ENCODE results near the gene CDC45. TPM values are rescaled to one million over a fixed set of nuclear protein-coding genes. Genes with fewer than 3 reads are reported as not detected.

The CDC45 gene
- total RNA-seq, 2 donors from 2014 or later, result 64.2 to 99.9 TPM

DNA sequence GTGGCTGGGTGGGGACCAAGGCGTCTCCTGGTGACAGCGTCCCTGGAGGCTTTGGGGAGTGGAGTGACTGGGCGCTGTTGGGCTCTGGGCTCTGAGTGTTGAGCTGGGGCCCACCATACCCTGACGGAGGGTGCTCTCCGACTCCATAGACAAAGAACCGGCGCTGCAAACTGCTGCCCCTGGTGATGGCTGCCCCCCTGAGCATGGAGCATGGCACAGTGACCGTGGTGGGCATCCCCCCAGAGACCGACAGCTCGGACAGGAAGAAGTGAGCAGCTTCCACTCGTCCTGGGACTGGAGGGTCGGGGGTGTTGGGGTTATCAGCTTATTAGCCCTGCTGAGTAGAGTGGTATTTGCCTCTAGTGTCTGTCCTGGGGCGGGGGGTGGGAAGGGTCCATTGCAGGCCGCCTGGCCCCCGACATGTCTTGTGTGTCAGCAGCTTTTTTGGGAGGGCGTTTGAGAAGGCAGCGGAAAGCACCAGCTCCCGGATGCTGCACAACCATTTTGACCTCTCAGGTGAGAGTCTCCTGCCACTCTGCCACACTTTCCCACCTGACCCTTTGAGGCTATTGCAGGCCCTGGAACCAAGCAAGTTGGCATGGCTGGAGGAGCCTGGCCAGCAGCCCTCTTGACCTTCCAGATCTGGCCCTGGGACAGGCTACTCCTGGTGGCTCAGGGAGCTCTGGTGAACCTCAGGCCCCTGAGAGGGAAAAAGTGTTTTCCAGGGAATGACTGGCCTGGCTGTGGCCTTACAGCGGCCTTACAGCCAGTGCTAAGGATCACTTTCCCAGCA lies 36.9 kb downstream of the CDC45 start:
- no peak overlapping the region for H3K27ac Mint-ChIP-seq
- ATAC-seq (replicated peaks), result no peak
- H3K27me3 Mint-ChIP-seq, result no peaks in the 10 kb centered on the region
- H3K9me3 Mint-ChIP-seq, result no peaks in the 10 kb centered on the region
- peaks cover 44% of the 10 kb centered on the region for H3K36me3 Mint-ChIP-seq (ENCODE audit: low read depth)
- H3K4me1 Mint-ChIP-seq, result no peaks in the 10 kb centered on the region
- H3K4me3 Mint-ChIP-seq, result no peak overlapping the region

GRCh38 chr22:19517171-19517500 lies 37.4 kb downstream of the CDC45 start:
- ATAC-seq (replicated peaks), result no peak
- no peaks in the 10 kb centered on the region for H3K9me3 Mint-ChIP-seq
- H3K27ac Mint-ChIP-seq, result no peak overlapping the region
- no peaks in the 10 kb centered on the region for H3K27me3 Mint-ChIP-seq
- no peaks in the 10 kb centered on the region for H3K4me1 Mint-ChIP-seq
- no peak overlapping the region for H3K4me3 Mint-ChIP-seq
- peaks cover 39% of the 10 kb centered on the region for H3K36me3 Mint-ChIP-seq (ENCODE audit: low read depth)

DNA sequence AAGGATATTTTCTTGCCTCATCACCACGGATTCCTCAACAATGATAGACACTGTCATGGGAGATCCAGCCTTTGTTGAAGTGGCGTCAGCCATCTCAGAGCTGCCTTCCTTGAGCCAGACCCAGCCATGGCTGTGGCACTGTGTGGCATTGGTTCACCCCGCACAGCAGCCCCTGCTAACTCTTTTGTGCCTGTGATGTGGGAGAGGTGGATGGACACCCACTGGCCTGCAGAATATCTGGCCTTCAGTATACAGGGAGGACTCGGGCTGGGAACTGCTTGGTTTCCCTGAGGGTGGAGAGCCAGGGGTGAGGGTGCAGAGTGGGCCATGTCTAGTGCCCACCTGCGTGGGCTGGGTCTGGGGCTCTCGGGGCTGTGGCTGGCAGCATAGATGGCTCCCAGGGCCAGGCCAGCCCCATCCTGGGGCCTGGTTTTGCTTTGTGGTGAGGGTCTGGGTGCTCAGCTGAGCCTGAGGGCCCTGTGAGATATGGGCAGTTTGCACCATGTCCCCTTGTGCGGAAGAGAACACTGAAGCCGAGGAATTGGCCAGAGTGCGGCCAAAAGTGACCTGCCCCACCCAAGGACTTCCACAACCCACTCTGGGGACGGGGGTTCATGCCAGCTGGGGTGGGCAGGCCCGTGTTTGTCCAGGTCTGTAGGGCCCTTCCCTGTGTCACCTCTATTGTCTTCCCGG lies 38.3 kb downstream of the CDC45 start:
- H3K27ac Mint-ChIP-seq, result no peak overlapping the region
- H3K4me3 Mint-ChIP-seq, result no peak overlapping the region
- H3K4me1 Mint-ChIP-seq, result no peaks in the 10 kb centered on the region
- H3K36me3 Mint-ChIP-seq (ENCODE audit: low read depth), result peaks cover 30% of the 10 kb centered on the region
- no peaks in the 10 kb centered on the region for H3K9me3 Mint-ChIP-seq
- no peaks in the 10 kb centered on the region for H3K27me3 Mint-ChIP-seq
- ATAC-seq (replicated peaks), result no peak

DNA sequence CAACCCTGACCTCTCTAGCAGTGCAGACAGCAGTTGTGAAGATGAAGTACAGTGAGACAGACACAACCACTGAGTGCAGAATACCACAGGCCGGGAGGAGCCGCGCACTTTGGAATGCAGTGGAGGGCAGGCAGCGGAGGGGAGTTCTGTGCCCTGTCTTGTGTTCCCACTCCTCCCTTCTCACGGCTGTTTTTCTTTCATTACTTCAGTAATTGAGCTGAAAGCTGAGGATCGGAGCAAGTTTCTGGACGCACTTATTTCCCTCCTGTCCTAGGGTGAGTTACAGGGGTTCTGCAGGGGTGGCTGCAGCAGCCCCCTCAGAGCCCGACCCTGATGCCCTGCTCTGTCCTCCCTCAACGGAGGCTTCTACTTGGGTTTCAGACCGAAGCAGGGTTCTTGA lies 38.9 kb downstream of the CDC45 start:
- ATAC-seq (replicated peaks), result no peak
- no peak overlapping the region for H3K27ac Mint-ChIP-seq
- no peaks in the 10 kb centered on the region for H3K9me3 Mint-ChIP-seq
- H3K4me1 Mint-ChIP-seq, result no peaks in the 10 kb centered on the region
- H3K4me3 Mint-ChIP-seq, result no peak overlapping the region
- H3K27me3 Mint-ChIP-seq, result no peaks in the 10 kb centered on the region
- peaks cover 24% of the 10 kb centered on the region for H3K36me3 Mint-ChIP-seq (ENCODE audit: low read depth)

DNA sequence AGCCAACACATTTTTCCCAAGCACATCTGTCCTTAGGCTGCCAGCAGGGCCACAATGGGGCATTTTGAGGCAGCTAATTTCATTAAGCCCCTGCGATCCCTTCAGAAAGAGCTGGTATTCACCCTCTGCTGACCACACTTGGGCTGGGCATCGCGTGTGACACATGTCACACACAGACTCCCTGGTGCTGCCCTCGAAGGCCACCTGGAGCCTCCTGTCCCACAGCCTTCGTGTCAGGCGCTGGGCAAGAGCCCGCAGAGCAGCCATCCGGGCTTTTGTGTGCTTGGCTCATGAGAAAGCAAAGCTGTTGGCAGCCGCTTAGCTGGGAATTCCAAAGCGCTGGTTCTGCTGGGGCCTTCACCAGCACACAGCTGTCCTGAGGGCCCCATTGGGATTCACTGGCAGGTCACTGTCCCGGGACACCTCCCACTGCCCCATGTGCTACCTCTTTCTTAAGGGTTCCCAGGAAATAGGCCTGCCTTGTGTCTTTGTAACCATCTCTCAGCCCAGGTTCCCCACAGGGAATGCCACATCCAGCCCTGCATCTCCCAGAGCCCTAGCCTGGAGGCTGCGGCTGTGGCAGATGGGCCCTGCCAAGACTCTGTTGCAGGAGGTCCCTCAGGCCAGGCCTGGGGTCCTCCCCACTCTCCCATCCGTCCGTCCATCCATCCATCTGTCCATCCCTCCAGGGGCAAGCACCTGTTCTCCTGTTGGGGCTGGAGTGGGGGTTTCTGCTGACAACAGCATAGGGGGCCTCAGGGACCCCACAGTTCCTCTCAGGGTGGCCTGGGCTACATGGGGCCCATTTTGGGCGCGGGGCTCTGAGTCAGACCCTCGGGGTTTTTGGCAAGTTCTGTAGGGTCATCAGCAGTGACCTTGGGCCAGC lies 39.6 kb downstream of the CDC45 start:
- Mint-ChIP-seq H3K9me3 (no peaks in the 10 kb centered on the region), H3K4me1 (no peaks in the 10 kb centered on the region), H3K27me3 (no peaks in the 10 kb centered on the region), H3K27ac (no peak overlapping the region), H3K4me3 (no peak overlapping the region), H3K36me3 (ENCODE audit: low read depth) (peaks cover 17% of the 10 kb centered on the region)
- no peak for ATAC-seq (replicated peaks)

DNA sequence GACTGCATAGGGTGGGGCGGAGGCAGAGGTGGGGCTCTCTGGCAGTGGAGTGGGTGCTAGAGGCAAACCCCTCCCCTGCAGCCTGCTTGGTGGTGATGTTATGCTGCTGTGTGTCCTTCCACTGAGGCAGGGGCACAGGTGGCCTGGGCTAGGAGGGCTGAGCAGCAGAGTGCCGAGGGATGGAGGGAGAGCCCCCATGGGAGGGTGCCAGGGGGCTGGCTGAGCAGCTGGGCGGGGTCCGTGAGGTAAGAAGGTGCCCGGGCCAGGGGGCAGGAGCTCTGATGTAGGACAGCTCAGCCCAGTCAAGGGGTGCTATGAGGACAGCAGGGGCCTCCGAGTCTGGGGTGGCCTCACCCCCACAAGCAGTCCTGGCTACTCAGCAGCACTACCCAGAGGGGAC lies 40.3 kb downstream of the CDC45 start:
- Mint-ChIP-seq H3K9me3 (no peaks in the 10 kb centered on the region), H3K27me3 (peaks cover 4% of the 10 kb centered on the region), H3K4me1 (no peaks in the 10 kb centered on the region), H3K4me3 (no peak overlapping the region), H3K36me3 (ENCODE audit: low read depth) (peaks cover 15% of the 10 kb centered on the region), H3K27ac (no peak overlapping the region)
- no peak for ATAC-seq (replicated peaks)

DNA sequence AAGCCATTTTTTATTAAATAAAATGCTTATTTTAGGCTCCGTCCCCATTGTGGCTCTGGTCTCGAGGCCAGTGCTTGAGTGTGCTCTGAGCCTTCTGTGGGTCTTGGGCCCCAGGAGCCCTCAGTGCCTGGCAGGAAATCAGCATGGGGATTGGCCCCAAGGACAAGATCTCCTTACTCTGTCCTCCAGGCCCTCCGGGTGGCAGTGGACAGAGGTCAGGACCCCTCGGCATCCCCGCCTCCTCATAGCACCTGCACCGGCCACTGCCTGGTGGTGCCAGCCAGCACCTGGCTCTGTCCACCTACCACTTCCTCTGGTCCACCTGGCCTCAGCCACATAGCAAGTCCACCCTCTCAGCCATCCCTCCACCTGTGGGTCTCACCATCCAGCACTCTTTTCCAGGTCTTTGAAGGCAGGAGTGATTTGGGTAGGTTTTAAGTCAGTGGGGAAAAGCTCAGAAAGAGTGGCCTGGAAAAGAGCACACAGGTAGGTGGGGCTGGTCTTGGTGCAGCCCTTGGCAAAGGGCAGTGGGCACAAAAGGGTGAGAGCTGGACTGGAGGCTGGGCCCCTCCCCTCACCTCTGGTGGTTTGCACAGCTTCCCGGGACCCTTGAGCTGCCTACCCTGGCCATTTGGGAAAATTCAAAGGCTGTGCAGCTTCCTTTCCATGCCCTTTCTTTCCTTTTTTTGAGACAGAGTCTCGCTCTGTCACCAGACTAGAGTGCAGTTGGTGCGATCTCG lies 41.0 kb downstream of the CDC45 start:
- no peak overlapping the region for H3K4me3 Mint-ChIP-seq
- H3K36me3 Mint-ChIP-seq (ENCODE audit: low read depth), result peaks cover 7% of the 10 kb centered on the region
- no peaks in the 10 kb centered on the region for H3K4me1 Mint-ChIP-seq
- ATAC-seq (replicated peaks), result no peak
- H3K27ac Mint-ChIP-seq, result no peak overlapping the region
- no peaks in the 10 kb centered on the region for H3K9me3 Mint-ChIP-seq
- peaks cover 7% of the 10 kb centered on the region for H3K27me3 Mint-ChIP-seq

- Mint-ChIP-seq H3K4me3 (peak overlapping the region; percentile 45), H3K4me1 (no peaks in the 10 kb centered on the region), H3K27me3 (peaks cover 17% of the 10 kb centered on the region), H3K9me3 (no peaks in the 10 kb centered on the region), H3K27ac (no peak overlapping the region), H3K36me3 (ENCODE audit: low read depth) (peaks cover 5% of the 10 kb centered on the region)
- no peak for ATAC-seq (replicated peaks)
Observed at GRCh38 chr22:19522190-19522880, 42.6 kb downstream of the CDC45 start.

DNA sequence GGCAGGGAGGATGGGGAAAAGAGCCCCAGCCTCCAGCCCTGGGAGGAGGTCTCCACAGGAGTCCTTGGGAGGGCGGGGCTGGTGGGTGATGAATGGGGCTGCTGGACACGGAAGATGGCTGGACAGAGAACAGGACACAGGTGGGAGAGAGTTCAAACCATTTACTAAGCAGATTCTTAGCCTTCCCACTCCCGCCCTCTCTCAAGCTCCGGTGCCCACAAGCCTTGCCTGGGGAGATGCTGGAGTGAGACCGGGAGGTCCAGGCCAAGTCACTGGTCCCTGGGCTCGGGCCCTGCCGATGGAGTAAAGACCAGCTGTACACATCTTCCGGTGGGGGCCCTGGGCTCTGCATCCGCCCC lies 43.1 kb downstream of the CDC45 start:
- H3K36me3 Mint-ChIP-seq (ENCODE audit: low read depth), result peaks cover 5% of the 10 kb centered on the region
- ATAC-seq (replicated peaks), result no peak
- peak overlapping the region; percentile 45 for H3K4me3 Mint-ChIP-seq
- H3K9me3 Mint-ChIP-seq, result no peaks in the 10 kb centered on the region
- peaks cover 17% of the 10 kb centered on the region for H3K27me3 Mint-ChIP-seq
- no peaks in the 10 kb centered on the region for H3K4me1 Mint-ChIP-seq
- no peak overlapping the region for H3K27ac Mint-ChIP-seq

DNA sequence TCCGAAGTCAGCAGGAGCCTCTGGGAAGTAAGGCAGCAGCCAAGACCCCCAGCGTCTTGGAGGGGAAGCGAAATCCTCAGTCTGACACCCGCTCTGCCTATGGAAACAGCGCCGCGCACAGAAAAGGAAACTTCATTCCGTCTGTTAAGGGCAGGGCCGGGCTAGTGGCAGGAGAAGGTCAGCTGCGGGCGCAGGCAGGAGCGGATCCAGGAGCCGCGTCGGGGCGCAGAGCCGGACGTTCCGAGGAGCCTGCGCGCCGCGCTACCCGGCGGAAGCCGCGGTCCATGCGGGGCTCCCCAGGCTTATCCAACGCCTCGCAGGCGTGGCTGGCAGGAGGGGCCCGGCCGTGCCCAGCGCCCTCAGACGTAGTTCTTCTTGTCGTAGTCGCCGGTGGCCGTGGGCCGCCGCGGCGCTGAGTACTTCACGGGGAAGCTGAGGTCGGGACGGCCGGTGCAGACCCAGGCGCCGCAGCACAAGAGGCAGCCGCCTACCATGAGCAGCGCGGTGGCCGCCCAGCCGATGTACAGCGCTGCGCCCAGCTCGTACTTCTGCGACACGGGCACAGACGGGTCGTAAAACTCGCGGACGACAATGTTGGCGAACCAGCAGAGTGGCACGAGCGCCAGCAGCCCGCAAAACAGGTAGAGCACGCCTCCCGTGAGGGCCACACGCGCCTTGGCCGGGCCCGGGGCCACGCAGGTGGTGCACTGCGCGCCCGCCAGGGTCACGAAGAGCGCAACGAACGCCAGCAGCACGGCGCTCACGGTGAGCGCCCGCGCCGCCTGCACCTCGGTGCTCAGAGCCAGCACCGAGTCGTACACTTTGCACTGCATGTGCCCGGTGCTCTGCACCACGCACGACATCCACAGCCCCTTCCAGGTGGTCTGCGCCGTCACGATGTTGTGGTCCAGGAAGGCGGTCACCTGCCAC lies 43.8 kb downstream of the CDC45 start:
- H3K4me1 Mint-ChIP-seq, result no peaks in the 10 kb centered on the region
- peaks cover 17% of the 10 kb centered on the region for H3K27me3 Mint-ChIP-seq
- ATAC-seq (replicated peaks), result peak; percentile 37
- no peak overlapping the region for H3K27ac Mint-ChIP-seq
- no peaks in the 10 kb centered on the region for H3K9me3 Mint-ChIP-seq
- peak overlapping the region; percentile 45 for H3K4me3 Mint-ChIP-seq
- H3K36me3 Mint-ChIP-seq (ENCODE audit: low read depth), result peaks cover 5% of the 10 kb centered on the region

DNA sequence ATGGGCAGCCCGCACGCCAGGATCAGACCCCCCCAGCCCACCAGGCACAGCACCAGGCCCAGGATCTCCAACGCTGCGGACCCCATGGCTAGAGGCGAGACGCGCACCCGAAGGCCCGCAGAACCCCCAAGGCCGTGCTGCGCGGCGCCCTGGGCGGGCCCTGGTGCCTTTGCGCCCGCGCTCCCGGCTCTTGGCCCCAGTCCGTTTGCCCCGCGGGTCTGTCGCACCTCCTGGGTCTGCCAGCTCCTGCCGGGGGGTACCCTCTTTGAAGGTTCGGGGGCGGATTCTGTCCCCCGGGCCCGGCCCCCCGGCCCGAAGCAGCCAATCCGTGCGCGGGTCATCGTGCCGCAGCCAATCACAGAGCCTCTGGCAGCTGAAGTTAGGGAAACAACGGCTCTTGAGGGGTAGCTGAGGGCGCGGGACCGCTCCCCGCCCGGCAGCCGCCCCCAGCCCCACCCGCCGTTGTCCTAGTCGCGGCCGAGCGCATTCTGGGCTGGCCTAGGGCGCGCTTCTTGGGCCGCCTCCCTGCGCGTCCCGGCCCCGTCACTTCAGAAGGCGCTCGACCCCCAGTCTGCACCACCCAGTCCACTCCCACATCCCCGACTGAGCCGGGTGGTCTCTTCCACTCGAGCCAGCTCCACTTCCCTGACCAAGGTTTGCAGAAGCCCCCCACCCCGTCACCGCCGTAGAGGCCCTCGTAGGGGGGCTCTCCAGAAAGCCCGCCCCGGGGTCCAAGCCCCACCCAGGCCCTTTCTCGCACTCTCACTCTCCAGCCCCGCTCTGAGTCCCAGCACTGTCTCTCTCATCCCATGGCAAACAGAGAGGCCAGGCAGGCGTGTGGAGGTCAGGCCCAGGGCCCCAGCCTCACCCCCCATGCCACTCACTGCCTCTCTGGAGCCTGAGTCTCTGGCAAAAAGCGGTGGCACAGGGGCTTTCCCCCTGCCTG lies 44.7 kb downstream of the CDC45 start, which contains the start of gene CLDN5:
Gene CLDN5, minus strand, starts transcription at position 241 of the 946 bp plus-strand sequence. Its CDS starts 155 bp downstream, at position 86.
- Mint-ChIP-seq H3K9me3 (no peaks in the 10 kb centered on the region), H3K4me1 (no peaks in the 10 kb centered on the region), H3K27me3 (peaks cover 17% of the 10 kb centered on the region), H3K36me3 (ENCODE audit: low read depth) (peaks cover 5% of the 10 kb centered on the region), H3K27ac (no peak within 1 kb of the TSS), H3K4me3 (peak within 1 kb of the TSS; percentile 49)
- ATAC-seq (replicated peaks), result no peak

GRCh38 chr22:19525116-19525660 lies 45.5 kb downstream of the CDC45 start:
- ATAC-seq (replicated peaks), result no peak
- no peak overlapping the region for H3K27ac Mint-ChIP-seq
- peaks cover 5% of the 10 kb centered on the region for H3K36me3 Mint-ChIP-seq (ENCODE audit: low read depth)
- H3K4me1 Mint-ChIP-seq, result no peaks in the 10 kb centered on the region
- no peaks in the 10 kb centered on the region for H3K9me3 Mint-ChIP-seq
- peak overlapping the region; percentile 49 for H3K4me3 Mint-ChIP-seq
- H3K27me3 Mint-ChIP-seq, result peaks cover 17% of the 10 kb centered on the region
